SK-N-SH treated with all-trans-retinoic acid at 6 μM for 48 hours (cell line): ENCODE measurements around the gene ILF3.

Experiments used
- ARNTL ChIP-seq: fragments of 450-650 bp; formaldehyde crosslinking; IDR thresholded peaks from 2 replicates; pipeline ENCODE4 v1.5.0; 2020; ENCODE audit warnings: low read depth, mild to moderate bottlenecking, moderate library complexity, borderline replicate concordance
- CSDC2 ChIP-seq: fragments of 250-450 bp; sonication (Bioruptor Pico); IDR thresholded peaks from 2 replicates; pipeline ENCODE4 v1.5.0; 2020; ENCODE audit warnings: mild to moderate bottlenecking, moderate library complexity
- ISL1 ChIP-seq: fragments of 250-450 bp; sonication (Bioruptor Pico); IDR thresholded peaks from 2 replicates; pipeline ENCODE4 v2.1.2; 2022; ENCODE audit warnings: mild to moderate bottlenecking, moderate library complexity
- OSR1 ChIP-seq: fragments of 250-450 bp; sonication (Bioruptor Pico); IDR thresholded peaks from 2 replicates; pipeline ENCODE4 v1.8.0; 2022; ENCODE audit warnings: moderate library complexity, mild to moderate bottlenecking, inconsistent platforms
- PPARA ChIP-seq: fragments of 250-450 bp; sonication (Bioruptor Pico); IDR thresholded peaks from 2 replicates; pipeline ENCODE4 v1.5.0; 2020; ENCODE audit warnings: mild to moderate bottlenecking, borderline replicate concordance
- RARB ChIP-seq: fragments of 250-450 bp; sonication (Bioruptor Pico); IDR thresholded peaks from 2 replicates; pipeline ENCODE4 v1.8.0; 2021; ENCODE audit warnings: mild to moderate bottlenecking, moderate library complexity
- SNAI2 ChIP-seq: fragments of 250-450 bp; sonication (Bioruptor Pico); IDR thresholded peaks from 2 replicates; pipeline ENCODE4 v1.5.0; 2020; ENCODE audit warnings: mild to moderate bottlenecking, moderate library complexity
- TOX ChIP-seq: fragments of 250-450 bp; sonication (Bioruptor Pico); IDR thresholded peaks from 2 replicates; pipeline ENCODE4 v1.8.0; 2021; ENCODE audit warnings: mild to moderate bottlenecking, moderate library complexity, borderline replicate concordance
- ZC3H10 ChIP-seq: fragments of 250-450 bp; sonication (Bioruptor Pico); IDR thresholded peaks from 2 replicates; pipeline ENCODE4 v1.5.1; 2021; ENCODE audit warnings: mild to moderate bottlenecking, moderate library complexity
- ZFP30 ChIP-seq: fragments of 450-650 bp; formaldehyde crosslinking; IDR thresholded peaks from 2 replicates; pipeline ENCODE4 v1.5.0; 2022; ENCODE audit warnings: mild to moderate bottlenecking, moderate library complexity
- ZNF565 ChIP-seq: fragments of 450-650 bp; formaldehyde crosslinking; conservative IDR thresholded peaks from 2 replicates; pipeline ENCODE4 v1.5.0; 2020; ENCODE audit warnings: low read depth, mild to moderate bottlenecking, moderate library complexity
- ZNF70 ChIP-seq: fragments of 450-650 bp; formaldehyde crosslinking; IDR thresholded peaks from 2 replicates; pipeline ENCODE4 v1.5.0; 2020; ENCODE audit warnings: mild to moderate bottlenecking, moderate library complexity
- TF ChIP-seq, protein P1 (sequence below): fragments of 250-450 bp; sonication (Bioruptor Pico); IDR thresholded peaks from 2 replicates; pipeline ENCODE4 v1.8.0; 2020; ENCODE audit warnings: mild to moderate bottlenecking, moderate library complexity, borderline replicate concordance
- TF ChIP-seq, protein P2 (sequence below): fragments of 250-450 bp; sonication (Bioruptor Pico); IDR thresholded peaks from 2 replicates; pipeline ENCODE4 v1.5.1; 2020; ENCODE audit warnings: low read depth, mild to moderate bottlenecking, moderate library complexity

DNA sequence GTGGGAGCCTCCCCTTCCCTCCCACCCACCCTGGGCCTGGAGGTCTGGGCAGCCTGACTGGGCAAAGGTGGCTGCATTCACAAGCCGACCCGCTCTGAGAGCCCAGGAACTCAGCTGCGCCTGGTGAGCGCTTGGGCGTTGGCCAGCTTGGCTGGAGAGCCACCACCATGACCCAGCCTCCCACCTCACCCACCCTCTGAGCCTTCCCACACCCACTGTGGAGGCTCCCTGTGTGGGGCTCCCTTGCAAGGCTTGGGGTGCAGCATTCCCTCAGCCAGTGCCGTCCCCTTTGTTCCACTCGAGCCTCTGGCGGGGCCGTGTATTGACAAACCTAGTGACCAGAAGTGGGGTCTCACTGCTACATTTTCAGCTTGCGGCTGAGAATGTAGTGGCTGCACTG, 32.0 kb downstream of the ILF3 start:
- TF ChIP-seq PPARA (CRISPR knock-in tag) (no peak), RARB (CRISPR knock-in tag) (no peak), OSR1 (CRISPR knock-in tag) (no peak), ZC3H10 (CRISPR knock-in tag) (no peak), ISL1 (CRISPR knock-in tag) (no peak), ZNF565 (CRISPR knock-in tag) (no peak), ZNF70 (CRISPR knock-in tag) (no peak), SNAI2 (CRISPR knock-in tag) (no peak), TOX (CRISPR knock-in tag) (no peak), ZFP30 (no peak), CSDC2 (CRISPR knock-in tag) (no peak), ARNTL (CRISPR knock-in tag) (no peak)
- TF ChIP-seq, protein P1, sequence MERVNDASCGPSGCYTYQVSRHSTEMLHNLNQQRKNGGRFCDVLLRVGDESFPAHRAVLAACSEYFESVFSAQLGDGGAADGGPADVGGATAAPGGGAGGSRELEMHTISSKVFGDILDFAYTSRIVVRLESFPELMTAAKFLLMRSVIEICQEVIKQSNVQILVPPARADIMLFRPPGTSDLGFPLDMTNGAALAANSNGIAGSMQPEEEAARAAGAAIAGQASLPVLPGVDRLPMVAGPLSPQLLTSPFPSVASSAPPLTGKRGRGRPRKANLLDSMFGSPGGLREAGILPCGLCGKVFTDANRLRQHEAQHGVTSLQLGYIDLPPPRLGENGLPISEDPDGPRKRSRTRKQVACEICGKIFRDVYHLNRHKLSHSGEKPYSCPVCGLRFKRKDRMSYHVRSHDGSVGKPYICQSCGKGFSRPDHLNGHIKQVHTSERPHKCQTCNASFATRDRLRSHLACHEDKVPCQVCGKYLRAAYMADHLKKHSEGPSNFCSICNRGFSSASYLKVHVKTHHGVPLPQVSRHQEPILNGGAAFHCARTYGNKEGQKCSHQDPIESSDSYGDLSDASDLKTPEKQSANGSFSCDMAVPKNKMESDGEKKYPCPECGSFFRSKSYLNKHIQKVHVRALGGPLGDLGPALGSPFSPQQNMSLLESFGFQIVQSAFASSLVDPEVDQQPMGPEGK (CRISPR knock-in tag), result no peak
- TF ChIP-seq, protein P2, sequence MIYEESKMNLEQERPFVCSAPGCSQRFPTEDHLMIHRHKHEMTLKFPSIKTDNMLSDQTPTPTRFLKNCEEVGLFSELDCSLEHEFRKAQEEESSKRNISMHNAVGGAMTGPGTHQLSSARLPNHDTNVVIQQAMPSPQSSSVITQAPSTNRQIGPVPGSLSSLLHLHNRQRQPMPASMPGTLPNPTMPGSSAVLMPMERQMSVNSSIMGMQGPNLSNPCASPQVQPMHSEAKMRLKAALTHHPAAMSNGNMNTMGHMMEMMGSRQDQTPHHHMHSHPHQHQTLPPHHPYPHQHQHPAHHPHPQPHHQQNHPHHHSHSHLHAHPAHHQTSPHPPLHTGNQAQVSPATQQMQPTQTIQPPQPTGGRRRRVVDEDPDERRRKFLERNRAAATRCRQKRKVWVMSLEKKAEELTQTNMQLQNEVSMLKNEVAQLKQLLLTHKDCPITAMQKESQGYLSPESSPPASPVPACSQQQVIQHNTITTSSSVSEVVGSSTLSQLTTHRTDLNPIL (CRISPR knock-in tag), result no peak
